Parathyroid adenoma (tissue), 2 donors: Measurements from ENCODE around the gene DGKI.
A peak's percentile ranks its signal among the peaks of the same experiment; 100 is the strongest.

Source experiments
- H2AFZ ChIP-seq: fragments of 300-600 bp; sonication (generic); one replicate; pipeline ENCODE4 v1.7.0; 2017; ENCODE audit warnings: antibody characterized with exemption, mild to moderate bottlenecking
- H3K27ac ChIP-seq: fragments of 300-600 bp; sonication (generic); one replicate; pipeline ENCODE4 v1.7.0; 2017
- H3K27me3 ChIP-seq: fragments of 300-600 bp; sonication (generic); one replicate; pipeline ENCODE4 v1.7.0; 2017; ENCODE audit warnings: low read length; ENCODE audit not compliant: control insufficient read depth, insufficient read depth
- H3K36me3 ChIP-seq: fragments of 300-600 bp; sonication (generic); one replicate; pipeline ENCODE4 v1.7.0; 2017; ENCODE audit warnings: low read length; ENCODE audit not compliant: control insufficient read depth, insufficient read depth
- H3K4me1 ChIP-seq: fragments of 300-600 bp; sonication (generic); one replicate; pipeline ENCODE4 v1.7.0; 2017; ENCODE audit warnings: control low read depth
- H3K4me2 ChIP-seq: fragments of 300-600 bp; sonication (generic); one replicate; pipeline ENCODE4 v1.7.0; 2017; ENCODE audit warnings: low read length
- H3K4me3 ChIP-seq: fragments of 300-600 bp; sonication (generic); one replicate; pipeline ENCODE4 v1.7.0; 2017; ENCODE audit warnings: low read depth, low read length
- H3K79me2 ChIP-seq: fragments of 300-600 bp; sonication (generic); one replicate; pipeline ENCODE4 v1.7.0; 2017; ENCODE audit warnings: control low read depth
- H3K9ac ChIP-seq: fragments of 300-600 bp; sonication (generic); one replicate; pipeline ENCODE4 v1.7.0; 2017; ENCODE audit warnings: mild to moderate bottlenecking
- H3K9me3 ChIP-seq: fragments of 300-600 bp; sonication (generic); one replicate; pipeline ENCODE4 v1.7.0; 2017; ENCODE audit warnings: low read length; ENCODE audit not compliant: control insufficient read depth
- TF ChIP-seq, protein P1 (sequence below): fragments of 300-600 bp; sonication (generic); IDR thresholded peaks from one replicate; pipeline ENCODE4 v1.7.0; 2017; ENCODE audit warnings: antibody characterized with exemption, mild to moderate bottlenecking
- donor health status: primary hyperparathyroidism.

The DGKI gene

DNA sequence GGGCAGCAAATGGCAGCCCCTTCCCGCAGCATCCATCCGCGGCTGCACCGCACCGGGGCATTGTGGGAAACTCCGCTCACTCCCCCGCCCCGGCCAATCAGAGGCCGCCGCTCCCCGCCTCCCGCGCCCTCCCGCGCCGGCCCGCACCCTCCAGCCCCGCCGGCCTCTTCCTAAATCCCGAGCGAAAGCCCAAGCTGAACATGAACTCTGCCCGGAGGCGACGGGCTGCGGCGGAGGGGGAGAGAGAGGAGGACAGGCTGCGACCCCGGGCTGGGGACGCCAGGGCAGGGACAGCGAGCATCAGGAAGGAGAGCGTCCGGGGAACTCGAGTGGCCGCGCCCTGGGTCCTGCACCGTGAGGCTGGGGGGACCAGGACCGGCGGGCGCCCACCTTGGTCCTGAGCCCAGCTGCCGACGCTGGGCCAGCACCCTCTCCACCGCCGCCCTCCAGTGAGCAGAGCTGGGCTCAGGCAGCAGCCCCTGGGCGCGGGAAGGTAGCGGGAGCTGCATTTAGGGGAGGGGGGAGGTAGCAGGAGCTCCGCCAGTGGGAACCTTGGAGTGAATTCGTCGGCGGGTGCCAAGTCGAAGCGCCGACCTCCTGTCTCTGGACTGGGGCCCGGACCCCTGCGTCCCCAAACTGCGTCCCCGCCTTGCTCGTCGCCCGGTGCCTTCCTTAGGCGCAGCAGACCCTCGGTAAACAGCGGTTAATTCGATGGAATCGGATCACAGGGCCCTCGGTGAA lies at the start of gene DGKI:
TSS of gene DGKI (minus strand) at position 148 of the 741 bp plus-strand sequence.
- Histone ChIP-seq H3K36me3 (no peaks in the 10 kb centered on the region), H3K9ac (no peak within 1 kb of the TSS), H3K4me1 (no peaks in the 10 kb centered on the region)

DNA sequence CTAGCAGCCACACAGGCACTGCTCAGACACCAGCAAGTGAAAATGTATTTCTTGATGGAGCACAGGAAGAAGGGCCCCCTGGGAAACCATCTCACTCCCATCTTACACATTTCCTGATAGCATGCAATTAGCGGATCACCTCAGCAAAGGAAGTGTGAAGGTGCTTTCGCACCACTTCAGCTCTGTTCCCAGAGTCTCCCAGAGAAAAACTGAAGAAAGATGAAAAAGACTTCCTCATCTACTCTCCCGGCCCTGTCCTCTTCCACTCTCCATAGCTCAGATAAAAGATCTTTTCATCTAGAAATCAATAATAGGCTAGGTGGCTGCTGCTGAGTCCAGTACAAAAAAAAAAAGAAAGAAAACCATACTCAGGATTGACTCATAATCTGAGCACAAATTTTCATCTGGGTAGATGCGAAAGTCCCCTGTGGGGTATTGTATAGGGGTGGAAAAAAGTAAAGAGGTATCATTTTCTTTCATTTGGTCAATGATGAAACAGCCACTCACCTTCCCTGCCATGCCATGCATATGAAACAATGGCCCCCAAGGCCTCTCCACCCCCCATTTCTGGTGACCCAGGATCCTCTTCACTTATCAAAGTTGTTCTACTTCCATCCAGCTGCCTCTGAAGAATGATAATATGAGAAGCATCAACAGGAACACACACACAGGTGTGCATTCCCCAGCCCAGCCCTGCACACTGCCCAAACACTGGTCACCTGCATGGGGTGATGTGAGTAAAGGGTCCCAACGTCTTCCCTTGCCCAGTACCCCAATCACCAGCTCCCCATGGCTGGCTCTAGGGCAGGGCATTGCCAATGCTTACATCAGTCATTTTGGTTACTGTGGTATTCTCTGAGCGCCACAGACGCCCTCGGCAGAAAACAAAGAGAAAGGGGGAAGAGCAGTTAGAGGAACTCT lies 48.8 kb upstream of the DGKI start:
- Histone ChIP-seq H3K79me2 (peaks cover 3% of the 10 kb centered on the region), H3K4me3 (no peak overlapping the region), H3K27ac (no peak overlapping the region), H3K4me2 (no peak overlapping the region), H3K27me3 (no peaks in the 10 kb centered on the region), H3K36me3 (no peaks in the 10 kb centered on the region), H3K9ac (no peak overlapping the region), H3K4me1 (no peaks in the 10 kb centered on the region), H2AFZ (no peak overlapping the region), H3K9me3 (no peaks in the 10 kb centered on the region)
- TF ChIP-seq, protein P1, sequence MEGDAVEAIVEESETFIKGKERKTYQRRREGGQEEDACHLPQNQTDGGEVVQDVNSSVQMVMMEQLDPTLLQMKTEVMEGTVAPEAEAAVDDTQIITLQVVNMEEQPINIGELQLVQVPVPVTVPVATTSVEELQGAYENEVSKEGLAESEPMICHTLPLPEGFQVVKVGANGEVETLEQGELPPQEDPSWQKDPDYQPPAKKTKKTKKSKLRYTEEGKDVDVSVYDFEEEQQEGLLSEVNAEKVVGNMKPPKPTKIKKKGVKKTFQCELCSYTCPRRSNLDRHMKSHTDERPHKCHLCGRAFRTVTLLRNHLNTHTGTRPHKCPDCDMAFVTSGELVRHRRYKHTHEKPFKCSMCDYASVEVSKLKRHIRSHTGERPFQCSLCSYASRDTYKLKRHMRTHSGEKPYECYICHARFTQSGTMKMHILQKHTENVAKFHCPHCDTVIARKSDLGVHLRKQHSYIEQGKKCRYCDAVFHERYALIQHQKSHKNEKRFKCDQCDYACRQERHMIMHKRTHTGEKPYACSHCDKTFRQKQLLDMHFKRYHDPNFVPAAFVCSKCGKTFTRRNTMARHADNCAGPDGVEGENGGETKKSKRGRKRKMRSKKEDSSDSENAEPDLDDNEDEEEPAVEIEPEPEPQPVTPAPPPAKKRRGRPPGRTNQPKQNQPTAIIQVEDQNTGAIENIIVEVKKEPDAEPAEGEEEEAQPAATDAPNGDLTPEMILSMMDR: no peak

More for the DNA sequence above, at the start of gene DGKI:
- Histone ChIP-seq H3K4me3 (peak within 1 kb of the TSS; percentile 23), H3K4me2 (peak within 1 kb of the TSS; percentile 60), H2AFZ (peak within 1 kb of the TSS; percentile 62), H3K79me2 (no peaks in the 10 kb centered on the region), H3K9me3 (no peaks in the 10 kb centered on the region), H3K27me3 (no peaks in the 10 kb centered on the region), H3K27ac (no peak within 1 kb of the TSS)
- TF ChIP-seq, protein P1: no peak

DNA sequence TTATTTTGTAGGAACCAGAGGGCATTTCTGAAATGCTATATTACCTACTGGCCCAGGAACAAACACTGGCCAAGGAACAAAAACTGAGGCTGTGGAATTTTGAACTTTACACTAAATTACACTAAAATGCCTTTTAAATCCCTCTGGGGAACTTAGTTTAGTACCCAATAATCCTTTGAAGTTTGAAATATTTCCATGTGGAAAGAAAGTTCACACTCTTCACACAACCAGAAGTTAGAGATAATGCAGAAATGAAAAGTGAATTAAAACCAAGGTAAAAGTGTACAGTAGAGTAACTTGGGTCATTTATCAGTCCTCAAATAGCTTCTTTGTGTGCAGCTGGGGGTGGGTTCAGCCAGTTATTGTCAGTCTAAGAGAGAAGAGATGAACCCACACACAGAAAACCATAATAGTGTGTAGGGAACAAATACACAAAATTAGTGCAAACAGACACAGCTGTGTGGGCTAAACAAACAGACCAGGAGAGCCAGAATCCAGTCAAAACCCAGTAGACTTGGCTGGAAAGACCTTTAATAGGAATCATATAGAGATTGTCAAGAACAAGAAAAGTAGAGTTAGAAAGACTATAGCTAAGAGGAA lies 46.5 kb upstream of the DGKI start:
- Histone ChIP-seq H3K4me1 (no peaks in the 10 kb centered on the region), H3K27me3 (no peaks in the 10 kb centered on the region), H3K4me3 (no peak overlapping the region), H3K79me2 (peaks cover 10% of the 10 kb centered on the region), H3K9me3 (no peaks in the 10 kb centered on the region), H3K4me2 (no peak overlapping the region), H3K27ac (no peak overlapping the region), H3K36me3 (no peaks in the 10 kb centered on the region), H2AFZ (no peak overlapping the region), H3K9ac (no peak overlapping the region)
- TF ChIP-seq, protein P1: no peak

DNA sequence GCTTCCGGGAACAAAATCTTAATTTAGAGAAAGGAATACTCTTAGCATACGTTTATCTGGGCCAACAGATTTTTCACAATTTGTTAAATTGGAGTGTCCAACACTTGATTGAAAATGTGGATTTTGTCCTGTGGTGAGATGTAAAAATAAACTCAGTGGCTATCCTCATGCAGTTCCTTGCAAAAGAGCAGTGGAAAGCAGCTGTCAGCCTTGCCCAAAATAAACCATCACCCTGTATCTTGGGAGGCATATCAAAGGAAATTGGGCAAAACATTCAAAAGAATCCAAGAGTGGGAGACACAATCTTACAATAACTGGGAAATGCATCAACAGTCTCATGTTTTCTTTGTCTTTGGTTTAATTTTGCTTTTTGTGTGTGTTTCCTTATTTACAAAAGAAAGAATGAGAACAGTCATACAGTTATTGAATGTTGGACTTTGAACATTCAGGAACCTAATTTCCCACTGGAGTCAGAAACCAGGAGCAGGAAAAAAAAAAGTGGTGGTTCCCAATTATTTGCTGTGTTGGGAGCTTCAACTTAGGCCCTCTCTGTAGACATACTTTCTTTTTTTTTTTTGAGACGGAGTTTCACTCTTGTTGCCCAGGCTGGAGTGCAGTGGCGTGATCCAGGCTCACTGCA lies 44.4 kb upstream of the DGKI start:
- Histone ChIP-seq H3K4me3 (no peak overlapping the region), H3K4me1 (no peaks in the 10 kb centered on the region), H3K27ac (no peak overlapping the region), H3K36me3 (no peaks in the 10 kb centered on the region), H3K9me3 (no peaks in the 10 kb centered on the region), H3K27me3 (no peaks in the 10 kb centered on the region), H3K4me2 (no peak overlapping the region), H2AFZ (no peak overlapping the region), H3K9ac (no peak overlapping the region), H3K79me2 (peaks cover 12% of the 10 kb centered on the region)
- TF ChIP-seq, protein P1: no peak
